GM18517 (cell line): ENCODE data around the gene RNF19B.

Experiments used
- ATAC-seq: cut with Tn5 transposase; IDR thresholded peaks from one replicate; pipeline ENCODE4 v1.9.1; 2021; ENCODE audit warnings: mild to moderate bottlenecking, moderate library complexity; ENCODE audit not compliant: unreplicated experiment

Gene RNF19B

DNA sequence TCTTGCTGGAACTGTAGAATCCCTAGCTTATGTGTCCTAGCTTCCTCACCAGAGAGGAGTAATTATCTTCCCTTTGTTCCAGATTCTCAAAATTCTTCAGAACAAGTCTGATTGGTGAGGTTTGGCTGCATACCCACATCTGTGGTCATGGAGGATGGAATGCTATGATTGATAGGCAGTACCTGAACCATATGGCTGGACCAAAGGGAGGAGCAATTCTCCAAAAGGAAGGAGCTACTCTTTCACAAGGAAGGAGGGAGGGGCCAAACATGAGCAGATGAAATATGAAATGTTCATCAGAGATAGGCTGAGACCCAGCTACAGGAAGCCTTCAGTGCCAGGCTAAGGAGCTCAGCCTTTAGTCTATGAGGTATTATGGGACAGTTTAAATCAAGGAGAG, 5.0 kb upstream of the RNF19B start:
- ATAC-seq = no peak

DNA sequence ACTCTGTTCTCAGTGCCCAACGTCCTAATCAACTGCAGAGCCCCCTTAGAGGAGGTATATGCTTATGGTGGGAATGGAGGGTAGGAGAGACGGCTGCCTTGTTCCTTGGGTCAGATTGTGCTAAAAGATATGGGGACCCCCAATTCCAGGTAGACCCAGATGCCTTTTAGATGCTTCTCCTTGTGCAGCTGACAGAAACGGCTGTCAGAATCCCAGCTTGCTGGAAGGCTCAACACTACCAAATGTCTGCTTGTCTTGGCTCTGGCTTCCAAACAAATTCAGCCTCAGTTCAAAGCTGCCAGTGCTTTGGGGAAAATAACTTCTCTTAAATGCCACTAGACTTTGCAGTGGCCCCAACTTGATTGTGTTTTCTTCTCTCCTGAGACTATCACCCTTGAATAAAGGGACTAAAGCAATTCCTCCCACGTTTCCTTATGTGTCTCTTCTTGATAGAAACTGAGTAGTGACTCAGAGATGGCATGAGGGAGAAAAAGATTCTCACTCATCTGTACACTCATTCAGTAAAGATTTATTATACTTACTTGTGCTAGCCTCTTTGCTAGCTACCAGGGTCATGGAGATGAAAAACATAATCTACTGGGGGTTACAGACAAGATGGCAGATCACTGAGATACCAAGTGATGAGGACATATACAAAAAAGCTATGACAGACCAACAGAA, 3.4 kb upstream of the RNF19B start:
- no peak for ATAC-seq

- no peak for ATAC-seq
These were observed 2.3 kb upstream of the RNF19B start for GRCh38 chr1:32966900-32967299.

- ATAC-seq = no peak
These were observed 690 bp upstream of the RNF19B start for GRCh38 chr1:32965251-32965747.

- peak; percentile 25 for ATAC-seq
These were observed 706 bp downstream of the RNF19B start for GRCh38 chr1:32963746-32964460.

DNA sequence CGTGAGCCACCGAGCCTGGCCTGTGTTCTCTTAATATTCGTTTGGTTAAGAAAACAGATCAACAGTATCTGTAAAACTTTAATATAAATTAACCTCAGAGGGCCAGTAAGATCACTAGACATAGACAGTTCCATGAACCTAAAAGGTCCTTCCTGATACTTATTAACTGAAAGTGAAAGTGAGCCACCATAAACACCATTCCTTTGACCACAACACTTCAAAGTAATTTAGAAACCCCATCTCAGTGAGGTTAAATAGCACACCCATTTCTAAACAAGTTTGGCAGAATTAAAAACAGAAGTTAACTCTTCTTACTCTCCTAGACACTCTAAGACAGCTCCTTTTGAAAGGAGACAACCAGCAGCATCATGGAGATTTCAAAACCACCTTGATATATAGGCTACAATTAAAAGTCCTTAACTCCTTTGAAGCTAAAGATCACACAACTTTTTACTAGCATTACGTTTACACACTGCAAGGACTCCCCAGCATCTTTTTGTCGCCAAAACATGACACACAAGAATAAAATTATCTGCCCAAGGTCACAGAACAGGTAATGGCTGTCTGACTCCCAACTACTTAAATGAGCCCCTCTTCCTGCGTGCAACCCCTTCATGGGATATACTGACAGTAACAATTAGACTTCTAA, 2.2 kb downstream of the RNF19B start:
- peak; percentile 38 for ATAC-seq

DNA sequence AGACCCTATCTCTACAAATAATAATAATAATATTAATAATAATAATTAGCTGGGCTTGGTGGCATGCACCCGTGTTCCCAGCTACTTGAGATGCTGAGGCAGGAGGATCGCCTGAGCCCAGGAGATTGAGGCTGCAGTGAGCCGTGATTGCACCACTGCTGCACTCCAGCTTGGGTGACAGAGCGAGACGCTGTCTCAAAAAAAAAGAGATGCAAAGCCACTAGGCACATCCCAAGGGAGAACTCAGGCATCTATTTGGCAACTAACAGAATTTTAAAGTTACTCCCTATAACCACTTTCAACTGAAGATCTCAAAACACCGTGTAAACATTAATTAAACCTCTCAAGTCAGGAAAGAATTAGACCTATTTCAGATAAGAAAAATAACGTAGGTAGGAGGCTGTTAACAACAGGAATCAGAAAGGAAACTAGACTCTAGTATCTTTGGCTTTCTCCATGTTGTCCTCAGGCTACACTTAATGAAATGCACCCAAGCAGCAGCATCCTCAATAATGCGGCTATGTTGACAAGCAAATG, 3.7 kb downstream of the RNF19B start:
- ATAC-seq = no peak

DNA sequence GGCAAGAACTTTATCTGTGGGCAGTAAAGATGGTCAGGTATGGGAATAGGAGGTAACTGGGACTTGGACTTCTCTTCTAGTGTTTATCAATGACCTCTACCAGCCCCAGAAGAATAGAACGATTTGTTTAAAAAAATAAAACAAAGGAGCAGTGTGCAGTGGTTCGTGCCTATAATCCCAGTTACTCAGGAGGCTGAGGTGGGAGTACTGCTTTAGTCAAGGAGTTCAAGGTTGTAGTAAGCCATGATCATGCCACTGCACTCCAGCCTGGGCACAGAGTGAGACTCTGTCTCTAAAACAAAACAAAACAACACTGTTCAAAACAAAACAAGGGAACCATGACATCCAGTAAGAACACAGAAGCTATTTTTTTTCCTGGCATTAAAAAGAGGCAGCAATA, 4.3 kb downstream of the RNF19B start:
- ATAC-seq = no peak

DNA sequence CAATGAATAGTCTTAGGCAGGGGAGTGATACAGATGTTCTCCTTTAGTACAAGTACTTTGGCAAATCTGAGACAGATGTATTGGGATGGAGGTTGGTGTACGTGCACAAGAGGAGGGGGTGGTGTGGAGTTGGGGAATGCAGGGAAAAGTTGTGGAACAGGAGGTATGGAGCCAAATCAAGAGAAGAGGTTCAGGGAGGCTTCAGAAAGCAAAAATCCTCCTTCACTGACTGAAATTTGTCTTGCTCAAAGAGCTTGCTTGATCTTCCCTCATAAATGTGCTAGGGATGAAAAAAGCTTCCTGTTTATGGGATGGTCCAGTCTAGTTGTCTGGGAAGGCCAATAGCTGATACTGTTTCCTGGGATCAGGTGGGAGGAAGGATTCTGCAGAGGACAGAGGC, 5.8 kb downstream of the RNF19B start:
- ATAC-seq = no peak

DNA sequence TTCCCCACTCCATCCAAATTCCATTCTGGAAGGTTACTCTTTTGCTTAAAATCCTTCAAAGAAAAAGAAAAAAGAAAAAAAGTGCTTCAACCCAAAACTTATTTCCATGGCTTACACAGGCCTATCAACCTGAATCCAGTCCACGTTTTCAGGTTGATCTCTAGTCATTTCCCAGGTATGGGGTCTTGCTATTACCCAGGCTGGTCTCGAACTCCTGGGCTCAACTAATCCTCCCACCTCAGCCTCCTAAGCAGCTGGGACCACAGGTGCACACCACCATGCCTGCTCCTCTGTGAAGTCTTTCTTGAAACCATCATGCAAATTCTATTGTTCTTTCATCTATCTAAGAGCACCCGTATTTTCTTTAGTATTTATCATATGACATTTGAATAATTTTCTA, 7.6 kb downstream of the RNF19B start:
- no peak for ATAC-seq

- no peak for ATAC-seq
These were observed 10.4 kb downstream of the RNF19B start for GRCh38 chr1:32954168-32954567.

DNA sequence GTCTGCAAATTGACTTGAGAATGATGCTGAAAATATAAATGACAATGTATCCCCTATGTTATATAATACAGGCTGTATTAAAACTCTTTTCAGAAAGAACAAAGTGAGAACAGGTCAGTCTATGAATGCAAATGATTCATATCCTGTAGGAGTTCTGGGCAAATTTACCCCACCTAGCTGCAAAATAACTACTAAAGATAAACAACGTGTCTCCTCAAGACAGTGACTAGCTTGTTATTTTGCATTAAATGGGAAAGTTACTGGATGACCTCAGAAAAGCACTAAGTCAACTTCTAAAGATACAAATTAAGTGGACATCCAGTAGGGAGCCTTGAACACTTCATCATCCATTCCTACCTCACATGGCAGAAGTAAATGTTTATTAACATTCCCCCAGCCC, 11.1 kb downstream of the RNF19B start:
- no peak for ATAC-seq

DNA sequence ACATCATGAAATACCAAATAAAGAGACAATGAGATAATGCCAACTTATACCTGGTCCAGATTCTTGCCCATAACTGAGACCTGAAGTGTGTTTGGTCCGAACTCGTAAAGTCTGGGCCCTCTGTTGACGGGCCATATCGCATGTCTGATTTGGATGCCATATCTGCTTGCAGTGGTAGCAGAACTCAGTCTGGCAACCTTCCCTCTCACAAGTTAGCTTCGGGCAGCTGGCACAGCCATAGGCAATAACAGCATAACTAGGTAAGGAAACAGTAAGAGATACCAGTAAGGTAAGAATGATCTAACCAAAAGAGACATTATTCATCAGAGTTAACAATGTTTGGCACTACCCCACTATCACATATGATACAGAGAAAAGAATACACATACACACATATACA, 15.1 kb downstream of the RNF19B start:
- no peak for ATAC-seq

GRCh38 chr1:32948905-32949304, 15.7 kb downstream of the RNF19B start:
- ATAC-seq = no peak

- ATAC-seq = no peak
These were observed 16.3 kb downstream of the RNF19B start for GRCh38 chr1:32948390-32948722.

DNA sequence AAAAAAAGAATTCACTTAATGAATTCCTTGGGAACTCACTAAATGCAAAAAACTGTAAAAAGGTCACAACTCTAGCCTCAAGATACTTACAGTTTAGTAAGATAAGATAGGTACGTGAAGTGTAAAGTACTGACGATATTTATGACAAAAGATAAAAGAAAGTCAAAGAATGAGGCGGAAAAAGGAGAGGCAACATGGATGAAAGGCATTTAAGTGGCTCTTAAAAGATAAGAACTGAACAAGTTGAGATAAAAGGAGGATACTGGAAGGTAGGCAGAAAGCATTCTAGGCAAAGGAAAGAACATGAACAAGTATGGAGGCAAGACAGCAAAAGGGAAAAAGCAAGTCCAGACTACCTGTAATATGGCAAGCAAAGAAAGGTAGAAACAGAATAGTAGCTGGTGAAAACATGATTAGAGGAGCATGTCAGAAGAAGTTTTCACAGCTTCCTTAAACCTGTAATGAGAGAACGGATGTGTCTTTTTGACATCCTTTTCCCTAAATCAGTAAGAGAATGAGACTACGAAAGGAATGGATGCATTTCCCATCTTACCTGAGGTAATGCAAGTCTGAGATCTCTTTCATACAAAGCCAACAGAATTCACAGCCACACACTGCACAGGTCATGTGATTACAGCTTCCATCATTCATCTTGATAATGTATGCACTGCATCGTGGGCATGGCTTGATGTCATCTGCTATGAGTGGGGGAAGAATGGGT, 16.8 kb downstream of the RNF19B start:
- no peak for ATAC-seq

- no peak for ATAC-seq
These were observed 18.2 kb downstream of the RNF19B start for GRCh38 chr1:32946413-32946812.

GRCh38 chr1:32944180-32944579, 20.4 kb downstream of the RNF19B start:
- ATAC-seq = no peak

DNA sequence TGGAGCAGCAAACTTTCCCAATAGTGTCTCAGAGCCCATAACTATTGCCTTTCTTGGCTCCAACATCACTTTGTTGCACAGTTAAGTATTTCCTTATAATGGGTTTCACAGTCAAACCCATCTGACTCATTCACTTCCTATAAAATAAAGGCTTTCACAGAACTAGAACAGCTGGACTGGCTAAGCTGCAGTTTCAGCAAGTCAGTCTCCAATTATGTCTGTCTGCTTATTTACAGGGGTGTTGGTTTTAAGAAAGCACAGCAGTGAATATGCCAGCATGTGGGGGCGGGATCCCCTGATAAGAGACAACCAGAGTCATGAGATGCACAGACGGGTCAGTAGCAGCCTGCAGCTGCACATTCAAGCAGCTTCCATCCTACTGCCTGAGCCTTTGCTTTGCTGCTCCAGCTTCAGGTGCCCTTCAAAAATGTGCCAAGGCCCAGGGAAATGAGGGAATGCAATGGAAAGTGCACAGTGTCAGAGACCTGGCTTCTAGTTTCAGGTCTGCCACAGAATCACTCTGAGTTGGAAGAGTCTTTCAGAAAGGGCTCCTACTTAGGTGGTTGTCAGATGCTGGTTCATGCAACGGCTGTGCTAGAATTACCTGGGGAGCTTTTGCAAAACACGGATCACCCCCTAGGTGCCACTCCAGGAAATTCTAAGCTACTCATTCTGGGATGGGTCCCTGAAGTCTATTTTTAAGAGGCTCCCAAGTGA, 24.8 kb downstream of the RNF19B start:
- no peak for ATAC-seq

GRCh38 chr1:32937061-32937460, 27.5 kb downstream of the RNF19B start:
- no peak for ATAC-seq

- ATAC-seq = no peak
These were observed 30.1 kb downstream of the RNF19B start for GRCh38 chr1:32934535-32934934.
